ENCODE data around the gene SPECC1.
"Not testable (repeated sequence)": the region's sequence is repeated elsewhere in the genome, so short reads cannot be mapped to it uniquely, and the experiment has no call there.

Gene SPECC1

GRCh38 chr17:20103454-20104446 is 94.6 kb downstream of the SPECC1 start:
- H3K27ac ChIP-seq, result no peak overlapping the region
- TF ChIP-seq CTCF (conservative IDR thresholded peaks at IDR 0.05), result no peak

DNA sequence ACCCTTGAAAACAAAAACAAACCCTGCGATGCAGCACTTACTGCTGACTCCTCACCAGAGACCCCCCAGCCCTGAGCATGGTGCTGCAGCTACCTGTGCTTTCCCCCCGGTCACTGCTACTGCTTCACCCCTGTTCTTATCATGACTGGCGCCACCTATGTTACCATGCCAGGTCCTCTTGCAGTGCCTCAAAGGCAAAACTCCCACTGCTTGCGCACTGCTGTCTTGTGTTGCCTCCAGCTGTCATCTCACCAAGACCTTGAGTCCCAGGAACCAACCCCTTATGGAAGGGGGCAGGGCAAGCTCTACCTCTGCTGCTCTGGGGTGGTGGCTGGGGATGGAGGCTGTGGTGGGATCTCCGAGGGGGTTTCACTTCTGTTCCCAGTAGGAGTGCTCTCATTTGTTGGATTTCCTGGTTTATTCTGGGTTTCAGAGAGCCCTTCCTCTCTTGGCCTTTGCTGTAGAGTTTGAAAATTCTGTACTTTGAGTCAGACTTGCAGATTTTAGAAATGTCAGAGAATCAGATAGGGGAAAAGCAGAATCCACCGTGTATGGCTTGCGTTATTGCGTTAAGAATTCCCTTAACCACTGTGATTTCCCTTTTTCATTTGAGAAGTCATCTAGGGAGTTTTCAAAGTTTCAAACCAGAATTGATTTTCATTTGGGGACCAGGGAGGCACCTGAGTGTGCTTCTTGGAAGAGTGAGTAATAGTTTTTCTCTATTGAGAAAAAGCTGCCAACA is 96.6 kb downstream of the SPECC1 start:
- H3K27ac ChIP-seq, result no peak overlapping the region
- TF ChIP-seq CTCF (conservative IDR thresholded peaks at IDR 0.05), result no peak

- H3K27ac ChIP-seq, result not testable (repeated sequence)
Measured at GRCh38 chr17:20106446-20106845, 97.3 kb downstream of the SPECC1 start.

- no peak overlapping the region for H3K27ac ChIP-seq
- no peak for TF ChIP-seq CTCF (conservative IDR thresholded peaks at IDR 0.05)
Measured at GRCh38 chr17:20109076-20109475, 99.9 kb downstream of the SPECC1 start.

DNA sequence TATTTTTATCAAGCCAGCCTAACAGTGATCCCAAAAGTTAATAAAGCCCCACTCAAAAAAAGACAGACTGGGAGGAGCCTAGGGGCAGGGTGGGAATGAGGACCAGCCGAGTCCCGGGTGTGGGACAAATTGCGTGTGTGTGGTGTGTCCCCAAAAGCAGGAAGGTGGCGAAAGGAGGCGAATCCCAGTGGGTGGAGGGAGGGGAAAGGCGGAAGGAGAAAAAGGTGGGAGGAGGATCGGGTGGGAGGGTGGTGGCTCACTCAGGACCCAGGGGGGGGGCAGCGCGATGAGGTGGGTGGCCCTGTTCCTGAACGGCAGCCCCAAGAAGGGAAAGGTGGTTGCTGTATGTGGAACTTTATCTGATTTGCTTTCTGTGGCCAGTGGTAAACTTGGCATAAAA is 102.4 kb downstream of the SPECC1 start:
- H3K27ac ChIP-seq, result no peak overlapping the region
- no peak for TF ChIP-seq CTCF (conservative IDR thresholded peaks at IDR 0.05)

DNA sequence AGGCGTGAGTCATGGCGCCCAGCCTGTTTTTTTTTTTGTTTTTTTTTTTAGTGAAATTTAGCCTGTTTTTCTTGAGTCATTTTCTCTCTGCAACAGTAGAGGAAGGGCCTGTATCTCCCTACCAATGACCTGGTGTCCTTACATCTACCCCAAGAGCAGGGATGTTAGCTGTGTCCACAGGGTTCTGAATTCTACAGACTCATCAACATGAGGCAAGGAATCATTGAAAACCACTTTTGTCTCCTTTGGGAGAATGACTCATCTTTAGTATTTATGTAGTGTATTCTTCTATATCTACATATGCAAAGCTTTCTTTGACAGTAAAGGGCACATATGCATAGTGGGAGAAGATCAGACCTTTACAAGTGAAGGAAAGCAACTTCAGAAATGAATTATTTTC is 105.3 kb downstream of the SPECC1 start:
- no peak overlapping the region for H3K27ac ChIP-seq
- TF ChIP-seq CTCF (conservative IDR thresholded peaks at IDR 0.05), result no peak

DNA sequence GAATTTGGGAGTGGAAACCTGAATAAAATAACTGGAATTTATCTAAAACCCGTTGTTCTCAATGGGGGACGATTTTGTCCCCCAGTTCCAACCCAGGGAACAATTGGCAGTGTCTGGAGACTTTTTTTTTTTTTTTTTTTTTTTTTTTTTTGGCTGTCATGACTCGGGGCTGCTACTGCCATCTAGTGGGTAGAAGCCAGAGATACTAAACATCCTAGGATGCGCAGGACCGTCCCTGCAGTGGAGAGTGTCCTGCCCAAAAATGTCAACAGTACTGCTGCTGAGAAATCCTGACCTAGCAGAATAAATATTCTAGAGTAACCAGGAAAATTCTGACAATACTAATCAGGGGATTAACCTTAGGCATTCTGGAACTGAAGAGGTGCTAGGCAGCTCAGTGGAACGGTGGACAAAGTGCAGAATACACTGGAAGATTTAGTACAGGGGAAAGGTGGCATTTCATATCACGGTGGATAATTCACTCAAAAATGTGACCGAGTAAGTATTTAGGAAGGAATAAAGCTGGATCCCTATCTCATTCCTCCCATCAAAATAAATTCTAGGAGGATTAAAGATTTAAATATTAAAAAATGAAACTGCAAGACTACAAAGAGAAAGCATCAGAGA is 107.6 kb downstream of the SPECC1 start:
- no peak overlapping the region for H3K27ac ChIP-seq
- TF ChIP-seq CTCF (conservative IDR thresholded peaks at IDR 0.05), result peak; percentile 85

Measured in VCaP (cell line).